Gastrocnemius medialis (tissue), 4 donors: ENCODE results near the gene NPAS3.

ENCODE experiments used
- CTCF ChIP-seq, 5 experiments: fragments of 450-650 bp in 3 of 5; fragments of 200-600 bp in 2 of 5; sonication (generic) in 2 of 5; IDR thresholded peaks in 4 of 5; conservative IDR thresholded peaks in 1 of 5; 1 replicate in 4 of 5; 2 replicates in 1 of 5; pipeline ENCODE4 v1.5.1; 2016 to 2019; ENCODE audit warnings: antibody characterized with exemption in 5 of 5, mild to moderate bottlenecking in 3 of 5, moderate library complexity in 3 of 5
- POLR2A ChIP-seq, 2 donors: fragments of 450-650 bp; IDR thresholded peaks; one replicate each; pipeline ENCODE4 v1.6.1; 2017; ENCODE audit warnings: antibody characterized with exemption in 2 of 2, mild to moderate bottlenecking in 2 of 2, moderate library complexity in 2 of 2

GRCh38 chr14:33700052-33700451 lies 761.4 kb downstream of the NPAS3 start:
- TF ChIP-seq POLR2A (IDR thresholded peaks at IDR 0.05) (no peak), CTCF (IDR thresholded peaks at IDR 0.05 in 4 of 5, conservative IDR thresholded peaks at IDR 0.05 in 1 of 5) (no peak)
